K562 (cell line): ENCODE results near the gene OIT3. TPM values are rescaled to one million over a fixed set of nuclear protein-coding genes. Genes with fewer than 3 reads are reported as not detected.

Source experiments
- PHF21A ChIP-seq: fragments of 450-650 bp; IDR thresholded peaks from 2 replicates; pipeline ENCODE4 v1.6.1; 2017; ENCODE audit warnings: low read depth, borderline replicate concordance
- RCOR1 ChIP-seq, 2 experiments: IDR thresholded peaks; 2 replicates each; pipeline ENCODE4 v1.6.1; 2012; ENCODE audit warnings: low read depth in 2 of 2, low read length in 2 of 2, borderline replicate concordance in 1 of 2, improper control_type of control experiment in 1 of 2
- SMARCB1 ChIP-seq: IDR thresholded peaks from 2 replicates; pipeline ENCODE4 v1.6.1; 2011; ENCODE audit warnings: improper control_type of control experiment, low read depth; ENCODE audit not compliant: insufficient read length
- STAT5B ChIP-seq: fragments of 250-450 bp; sonication (Bioruptor Pico); IDR thresholded peaks from 2 replicates; pipeline ENCODE4 v1.8.0; 2021; ENCODE audit warnings: mild to moderate bottlenecking, inconsistent platforms
- THRAP3 ChIP-seq: fragments of 450-650 bp; IDR thresholded peaks from 2 replicates; pipeline ENCODE4 v1.6.1; 2016; ENCODE audit warnings: mild to moderate bottlenecking, inconsistent platforms, borderline replicate concordance
- ZFP91 ChIP-seq: sonication (generic); formaldehyde crosslinking; IDR thresholded peaks from 2 replicates; pipeline ENCODE4 v1.8.0; 2022; ENCODE audit warnings: mild to moderate bottlenecking, missing genetic modification reagents
- ZFX ChIP-seq: sonication (generic); formaldehyde crosslinking; IDR thresholded peaks from 2 replicates; pipeline ENCODE4 v1.8.0; 2022; ENCODE audit warnings: mild to moderate bottlenecking, missing genetic modification reagents, moderate library complexity
- ZNF174 ChIP-seq: fragments of 250-450 bp; sonication (Bioruptor Pico); IDR thresholded peaks from 2 replicates; pipeline ENCODE4 v1.4.0; 2020; ENCODE audit warnings: mild to moderate bottlenecking
- ZNF239 ChIP-seq: fragments of 250-450 bp; sonication (Bioruptor Pico); IDR thresholded peaks from 2 replicates; pipeline ENCODE4 v1.4.0; 2020; ENCODE audit warnings: mild to moderate bottlenecking
- ZNF592 ChIP-seq: fragments of 450-650 bp; IDR thresholded peaks from 2 replicates; pipeline ENCODE4 v1.6.1; 2017; ENCODE audit warnings: antibody characterized with exemption, mild to moderate bottlenecking
- ZNF778 ChIP-seq: fragments of 450-650 bp; formaldehyde crosslinking; IDR thresholded peaks from 2 replicates; pipeline ENCODE4 v1.4.0; 2020; ENCODE audit warnings: mild to moderate bottlenecking, moderate library complexity
- polyA plus RNA-seq, 8 experiments: library from polyadenylated mRNA; depleted of rRNA in 4 of 8; stranded (reverse) in 5 of 8; unstranded in 3 of 8; fragments of >200 nt; fragmentation: Nextera tagmentation in 2 of 8; fragmentation: Illumina TruSeq in 1 of 8; extraction: Ambion mirVana in 2 of 8; extraction: Trizol in 1 of 8; gene quantifications; 2 replicates each; pipeline versions ENCODE4 v1.2.1 to v1.2.3, GENCODE V29; 2011 to 2014; ENCODE audit warnings: inconsistent platforms in 1 of 8, missing spikeins in 1 of 8
- total RNA-seq, 7 experiments: library from RNA; depleted of rRNA in 6 of 7; stranded (reverse); fragments of >200 nt in 6 of 7; fragmentation: Illumina TruSeq in 2 of 7; extraction: Trizol in 2 of 7; gene quantifications; 2 replicates each; pipeline versions ENCODE4 v1.2.1 to v1.2.3, GENCODE V29; 2011 to 2021; ENCODE audit warnings: low replicate concordance in 1 of 7

Gene OIT3
- total and polyA plus RNA-seq, 9 of the 15 experiments (the other 6 are each of a cell fraction or from before 2014, with no cell fraction given), result not detected

GRCh38 chr10:72954230-72954595, 60.7 kb downstream of the OIT3 start (continued):
- no peak for TF ChIP-seq ZFP91 (CRISPR knock-in tag)
- TF ChIP-seq ZNF778 (CRISPR knock-in tag), result no peak
- TF ChIP-seq RCOR1 (IDR thresholded peaks at IDR 0.05; ENCODE audit: borderline replicate concordance in 1 of 2, low read depth in 2 of 2, low read length in 2 of 2), result no peak
- TF ChIP-seq SMARCB1, result no peak
- TF ChIP-seq STAT5B (CRISPR knock-in tag), result no peak
- TF ChIP-seq ZFX (CRISPR knock-in tag), result no peak
- TF ChIP-seq THRAP3, result no peak
- TF ChIP-seq ZNF239 (CRISPR knock-in tag), result no peak
- no peak for TF ChIP-seq ZNF592
- no peak for TF ChIP-seq PHF21A
- TF ChIP-seq ZNF174 (CRISPR knock-in tag), result no peak
- TF ChIP-seq, all 486 proteins: peak for 0
